Effector CD4-positive, alpha-beta T cell (primary cell): ENCODE results near the gene NEMP1.
"Not testable (repeated sequence)": the region's sequence is repeated elsewhere in the genome, so short reads cannot be mapped to it uniquely, and the experiment has no call there.

Experiments
- DNase-seq: peaks from one replicate; pipeline ENCODE4 v3.0.0-alpha.2; 2020
- total RNA-seq: gene quantifications from one replicate; lab custom pipeline; 2026; lab: John Stamatoyannopoulos, UW

NEMP1 gene, protein sequence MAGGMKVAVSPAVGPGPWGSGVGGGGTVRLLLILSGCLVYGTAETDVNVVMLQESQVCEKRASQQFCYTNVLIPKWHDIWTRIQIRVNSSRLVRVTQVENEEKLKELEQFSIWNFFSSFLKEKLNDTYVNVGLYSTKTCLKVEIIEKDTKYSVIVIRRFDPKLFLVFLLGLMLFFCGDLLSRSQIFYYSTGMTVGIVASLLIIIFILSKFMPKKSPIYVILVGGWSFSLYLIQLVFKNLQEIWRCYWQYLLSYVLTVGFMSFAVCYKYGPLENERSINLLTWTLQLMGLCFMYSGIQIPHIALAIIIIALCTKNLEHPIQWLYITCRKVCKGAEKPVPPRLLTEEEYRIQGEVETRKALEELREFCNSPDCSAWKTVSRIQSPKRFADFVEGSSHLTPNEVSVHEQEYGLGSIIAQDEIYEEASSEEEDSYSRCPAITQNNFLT
- 38.1 reads per million, percentile 62 among the genes with 10 or more reads in this experiment for total RNA-seq

DNA sequence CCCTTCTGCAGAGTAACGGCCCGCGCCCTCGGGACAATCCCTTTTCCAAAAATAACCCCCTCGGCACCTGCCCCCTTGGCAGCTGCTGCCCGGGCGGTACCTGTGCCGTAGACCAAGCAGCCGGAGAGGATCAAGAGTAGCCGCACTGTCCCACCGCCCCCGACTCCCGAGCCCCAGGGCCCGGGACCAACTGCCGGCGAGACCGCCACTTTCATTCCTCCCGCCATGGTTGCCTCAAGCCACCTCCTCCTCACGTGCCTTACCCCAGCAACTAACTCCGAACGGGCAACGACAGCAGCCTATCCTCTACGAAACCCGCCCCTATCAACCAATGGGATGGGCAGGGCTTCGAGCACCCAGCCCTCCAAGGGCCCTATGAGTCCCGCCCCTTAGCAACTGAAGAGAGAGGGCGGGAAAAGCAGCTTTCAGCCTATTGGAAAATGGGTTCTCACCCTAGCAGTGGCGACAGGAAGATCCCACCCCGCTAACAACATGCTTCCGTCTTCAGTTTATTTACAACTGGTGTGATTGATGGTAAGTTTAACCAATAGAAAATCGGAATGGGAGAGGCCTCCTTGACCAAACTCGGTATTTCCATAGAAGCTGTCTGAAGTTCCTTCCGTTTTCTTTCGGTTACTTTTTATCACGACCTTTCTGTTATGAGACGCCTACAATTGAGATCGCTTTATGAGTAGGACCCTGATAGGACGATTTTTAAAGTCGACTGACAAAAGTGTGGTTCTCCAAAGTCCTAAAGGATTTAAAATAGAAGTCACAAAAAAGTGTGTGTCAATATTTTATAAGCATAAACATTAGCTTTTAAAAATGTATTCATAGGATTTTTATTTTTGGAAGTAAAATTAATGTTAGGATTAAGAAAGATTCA, at the start of gene NEMP1:
Gene NEMP1 (minus strand): TSS at position 273 of the 886 bp plus-strand sequence. CDS start 46 bp downstream, at position 227.
- DNase-seq = peak; percentile 94

DNA sequence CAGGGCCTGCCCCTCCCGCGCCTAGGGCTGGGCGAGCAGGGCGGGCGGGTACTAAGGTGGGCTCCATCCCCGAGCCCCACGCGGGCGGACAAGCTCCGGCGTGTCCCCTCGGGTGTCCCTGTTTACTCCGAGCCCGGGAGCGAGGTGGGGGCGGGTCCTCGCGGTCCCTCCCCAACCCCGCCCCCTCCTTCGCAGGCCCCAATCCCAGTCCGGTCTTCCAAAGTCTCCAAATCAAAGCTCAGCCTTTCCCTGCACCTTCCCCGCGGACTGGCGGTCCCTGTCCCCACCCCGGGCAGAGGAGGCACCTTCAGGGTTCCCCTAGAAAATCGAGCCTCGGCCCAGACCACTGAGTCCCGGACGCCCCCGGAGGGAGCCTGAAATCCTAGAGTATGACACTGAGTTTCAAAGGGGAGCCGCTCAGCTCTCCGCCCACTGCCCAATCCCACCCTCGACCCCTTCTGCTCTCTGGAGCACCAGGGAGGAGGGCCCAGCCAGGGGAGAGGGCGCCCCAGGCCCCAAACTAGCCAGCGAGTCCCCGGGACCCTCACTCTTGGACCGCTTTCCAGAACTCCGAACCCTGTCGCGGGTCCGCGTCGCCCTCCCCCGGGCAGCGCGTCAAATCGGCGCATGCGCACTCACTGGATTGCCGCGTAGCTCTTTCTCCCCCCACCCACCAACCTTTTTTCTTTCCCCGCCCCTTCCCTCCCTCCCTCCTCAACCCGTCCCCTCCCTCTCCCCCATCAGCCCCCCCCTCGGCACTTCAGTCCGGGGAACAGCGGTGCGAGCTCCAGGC, 49.3 kb upstream of the NEMP1 start, which contains the start of gene LRP1:
Gene LRP1 (plus strand): TSS at position 758 of the 793 bp plus-strand sequence. CDS start 482 bp downstream, outside the sequence.
- DNase-seq = peak; percentile 78

DNA sequence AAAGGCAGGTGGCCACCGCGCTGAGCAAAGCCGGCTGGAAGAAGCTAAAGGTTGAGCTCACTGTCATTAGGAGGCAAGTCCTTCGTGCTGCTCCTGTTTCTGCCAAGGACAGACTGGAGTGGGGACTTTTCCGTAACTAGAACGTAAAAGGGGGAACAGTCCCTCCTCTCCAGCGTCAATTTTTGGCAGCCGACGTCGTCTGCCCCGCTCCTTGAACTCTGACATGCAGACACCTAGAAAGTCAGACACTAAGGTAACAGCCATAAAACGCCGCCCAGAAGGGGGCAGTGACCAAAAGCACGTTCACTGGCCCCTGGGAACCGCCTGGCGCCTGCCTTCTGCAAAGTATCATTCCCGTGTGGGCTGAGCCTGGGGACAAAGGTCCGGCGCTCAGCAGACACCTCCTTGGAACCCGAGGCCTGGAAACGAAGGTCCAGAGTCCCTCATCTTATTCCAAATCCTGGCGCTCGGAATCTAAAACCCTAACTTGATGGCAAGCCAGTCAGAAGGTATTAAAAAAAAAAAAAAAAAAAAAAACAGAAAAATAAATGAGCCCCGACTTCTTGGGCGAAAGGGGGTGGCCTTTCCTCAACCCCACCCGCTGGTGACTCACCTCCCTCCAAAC, 48.6 kb upstream of the NEMP1 start:
- peak; percentile 23 for DNase-seq

DNA sequence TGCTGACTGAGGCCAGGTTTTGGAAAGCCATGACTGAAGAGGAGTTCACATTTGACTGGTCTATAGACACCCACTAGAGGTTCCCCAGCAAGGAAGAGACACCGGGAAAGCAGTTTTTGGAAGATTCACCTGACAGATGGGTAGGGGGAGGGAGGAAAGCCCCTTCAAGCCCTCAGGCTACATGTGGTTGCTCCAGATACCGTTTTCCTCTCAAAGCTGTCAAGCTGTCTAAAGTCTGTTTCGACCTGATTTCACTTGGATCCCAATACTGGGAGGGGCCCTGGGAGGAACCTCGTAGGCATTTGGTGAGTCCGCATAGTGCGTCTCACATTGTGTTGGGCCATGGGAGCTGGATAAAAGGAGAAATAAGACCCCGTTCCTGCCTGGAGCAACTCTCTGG, 48.0 kb upstream of the NEMP1 start:
- no peak for DNase-seq

DNA sequence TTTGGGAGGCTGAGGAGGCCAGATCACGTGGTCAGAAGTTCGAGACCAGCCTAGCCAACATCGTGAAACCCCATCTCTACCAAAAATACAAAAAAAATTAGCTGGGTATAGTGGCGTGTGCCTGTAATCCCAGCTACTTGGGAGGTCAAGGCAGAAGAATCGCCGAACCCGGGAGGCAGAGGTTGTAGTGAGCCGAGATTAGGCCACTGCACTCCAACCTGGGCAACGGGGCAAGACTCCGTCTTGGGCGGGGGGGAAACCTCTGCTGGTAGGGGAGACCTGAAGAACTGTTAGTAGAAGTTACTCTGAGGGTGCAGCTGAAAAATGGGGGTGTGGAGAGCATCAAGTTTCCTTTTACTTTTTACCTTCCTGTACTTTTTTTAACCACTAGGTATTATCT, 47.5 kb upstream of the NEMP1 start:
- DNase-seq = no peak

DNA sequence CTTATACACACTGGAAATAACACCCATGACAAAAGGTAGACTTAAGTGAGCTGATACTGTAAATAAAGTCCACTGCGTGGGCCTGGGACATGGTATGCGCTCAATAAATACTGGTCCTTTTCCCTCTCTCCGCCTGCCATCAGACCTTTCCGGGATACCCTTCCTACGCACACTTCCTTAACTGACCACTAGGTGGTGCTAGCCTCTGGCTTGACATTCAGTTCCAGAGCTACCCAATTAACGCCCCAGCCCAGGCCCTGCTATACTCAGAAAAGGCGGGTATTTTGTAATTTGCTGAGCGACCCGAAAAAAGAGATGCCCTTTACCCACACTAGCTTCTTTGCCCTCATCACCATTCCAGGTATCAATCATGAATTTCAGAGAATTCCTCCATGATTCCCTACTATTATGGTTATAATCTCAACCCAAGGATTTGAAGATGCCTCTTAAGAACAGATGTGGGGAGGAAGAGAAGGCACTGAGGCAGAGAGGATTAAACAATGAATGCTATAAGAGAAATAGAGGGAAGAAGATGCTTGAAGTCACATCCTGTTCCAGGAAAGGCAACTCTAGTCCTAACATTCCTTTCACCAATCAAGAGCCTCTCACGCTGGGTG, 45.8 kb upstream of the NEMP1 start:
- peak; percentile 75 for DNase-seq

DNA sequence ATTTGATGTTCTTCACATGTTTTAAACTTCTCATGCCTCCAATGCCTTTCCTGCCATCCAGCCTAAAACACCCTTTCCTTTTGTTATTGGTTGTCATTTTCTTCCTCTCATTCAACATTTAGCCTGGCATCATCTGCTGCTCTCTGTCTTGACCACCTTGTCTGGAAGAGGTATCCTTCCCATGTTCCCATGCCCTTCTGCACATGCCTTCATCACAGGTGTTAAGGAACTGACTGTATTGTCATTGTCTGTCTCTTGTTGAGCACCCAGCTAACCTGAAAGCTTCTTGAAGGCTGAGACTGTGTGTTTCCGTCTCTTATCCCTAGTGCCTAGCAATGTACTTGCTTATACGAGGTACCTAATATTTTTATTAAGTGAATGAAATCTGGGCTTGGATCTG, 45.2 kb upstream of the NEMP1 start:
- DNase-seq = no peak

DNA sequence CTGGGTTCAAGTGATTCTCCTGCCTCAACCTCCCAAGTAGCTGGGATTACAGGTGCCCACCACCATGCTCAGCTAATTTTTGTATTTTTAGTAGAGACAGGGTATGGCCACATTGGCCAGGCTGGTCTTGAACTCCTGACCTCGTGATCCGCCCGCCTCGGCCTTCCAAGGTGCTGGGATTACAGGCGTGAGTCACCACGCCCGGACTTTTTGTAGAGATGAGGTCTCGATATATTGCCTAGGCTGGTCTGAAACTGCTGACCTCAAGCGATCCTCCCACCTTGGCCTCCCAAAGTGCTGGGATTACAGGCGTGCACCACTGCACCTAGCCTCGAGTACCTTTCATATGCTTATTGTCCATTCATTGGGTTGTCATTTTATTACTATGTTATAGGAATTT, 42.1 kb upstream of the NEMP1 start:
- DNase-seq = not testable (repeated sequence)

DNA sequence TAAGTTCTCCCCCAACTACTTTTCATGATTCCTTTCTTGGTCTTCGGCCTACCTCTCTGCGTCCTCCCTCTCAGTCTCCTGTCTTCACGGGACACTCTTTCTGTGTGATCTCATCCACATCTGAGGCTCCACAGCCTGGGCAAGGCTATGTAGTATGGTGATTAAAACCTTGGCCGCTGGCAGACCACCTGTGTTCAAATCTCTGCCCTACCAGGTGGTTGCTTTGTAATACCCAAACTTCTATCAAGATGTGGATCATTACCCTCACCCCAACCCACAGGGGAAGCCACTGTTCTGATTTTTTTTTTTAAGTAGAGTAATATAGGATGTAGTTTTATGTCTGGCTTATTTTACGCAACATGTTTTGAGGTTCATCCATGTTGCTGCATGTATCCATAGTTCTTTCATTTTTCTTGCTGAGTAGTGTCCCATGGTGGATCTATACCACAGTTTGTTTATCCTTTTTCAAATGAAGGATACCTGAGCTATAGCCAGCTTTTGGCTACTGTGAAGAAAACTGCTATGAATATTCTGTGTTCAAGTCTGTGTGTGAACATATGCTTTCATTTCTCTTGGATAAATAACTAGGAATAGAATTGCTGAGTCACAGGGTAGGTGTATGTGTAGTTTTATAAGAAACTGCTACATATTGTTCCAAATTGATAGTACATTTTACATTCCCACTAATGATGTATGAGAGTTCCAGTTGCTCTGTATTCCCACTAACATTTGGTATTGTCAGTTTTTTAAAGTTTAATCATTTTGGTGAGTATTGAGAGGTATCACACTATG, 40.9 kb upstream of the NEMP1 start:
- no peak for DNase-seq

DNA sequence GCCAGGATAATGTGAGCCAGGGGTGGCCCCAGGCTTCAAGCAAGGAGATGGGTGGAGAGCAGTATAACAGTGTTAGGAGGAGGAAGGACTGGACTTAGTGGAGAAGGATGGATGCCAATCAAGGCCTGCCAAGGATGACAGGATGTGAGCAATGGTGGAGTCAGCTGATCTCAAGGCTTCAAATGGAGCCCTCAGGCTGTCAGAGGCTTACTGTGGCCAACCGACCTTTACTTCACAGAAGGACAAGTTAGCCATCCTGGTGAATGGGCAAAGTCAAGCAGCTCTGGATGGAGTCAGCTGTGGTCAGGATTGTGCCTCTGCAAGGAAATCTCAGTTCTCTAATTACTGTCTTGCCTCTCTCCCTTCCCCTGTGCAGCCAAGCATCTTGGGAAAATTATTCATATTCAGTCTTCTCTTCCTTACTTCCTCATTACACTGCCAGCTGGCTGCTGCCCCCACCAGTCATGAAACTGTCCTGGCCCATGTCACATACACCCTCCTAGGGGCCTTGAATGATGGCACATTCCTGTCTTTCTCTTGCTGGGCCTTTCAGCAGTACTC, 40.2 kb upstream of the NEMP1 start:
- no peak for DNase-seq

DNA sequence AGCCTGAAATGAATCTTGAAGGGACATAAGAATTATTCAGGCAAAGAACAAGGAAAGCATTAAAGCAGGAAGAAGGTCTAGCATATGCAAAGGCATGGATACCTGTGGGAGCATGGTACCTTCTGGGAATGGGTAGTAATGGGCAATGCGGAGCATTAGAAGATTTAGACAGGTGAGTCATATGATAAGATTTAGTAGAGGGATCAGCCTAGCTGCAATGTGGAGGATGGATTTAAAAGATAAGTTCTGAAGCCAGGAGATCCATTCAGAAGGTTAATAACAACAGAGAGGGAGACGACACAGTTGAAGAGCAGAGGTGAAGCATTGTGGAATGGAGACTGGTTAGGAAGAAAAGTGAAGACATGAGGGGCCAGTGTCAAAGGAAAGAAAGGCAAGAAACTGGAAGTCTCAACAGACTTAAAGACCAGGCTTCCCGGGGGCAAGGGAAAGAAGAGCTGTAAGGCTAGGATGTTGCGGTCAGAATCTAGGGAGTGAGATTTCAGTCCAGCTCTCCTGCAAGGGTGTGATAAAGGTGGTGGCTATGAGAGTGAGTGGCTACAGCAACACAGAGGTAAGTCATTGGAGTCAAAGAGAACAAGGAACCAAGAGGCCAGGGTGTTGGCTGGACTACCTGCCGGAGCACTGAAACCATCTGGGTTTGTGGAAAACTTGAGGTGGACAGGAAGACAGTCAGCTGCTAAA, 38.1 kb upstream of the NEMP1 start:
- no peak for DNase-seq

DNA sequence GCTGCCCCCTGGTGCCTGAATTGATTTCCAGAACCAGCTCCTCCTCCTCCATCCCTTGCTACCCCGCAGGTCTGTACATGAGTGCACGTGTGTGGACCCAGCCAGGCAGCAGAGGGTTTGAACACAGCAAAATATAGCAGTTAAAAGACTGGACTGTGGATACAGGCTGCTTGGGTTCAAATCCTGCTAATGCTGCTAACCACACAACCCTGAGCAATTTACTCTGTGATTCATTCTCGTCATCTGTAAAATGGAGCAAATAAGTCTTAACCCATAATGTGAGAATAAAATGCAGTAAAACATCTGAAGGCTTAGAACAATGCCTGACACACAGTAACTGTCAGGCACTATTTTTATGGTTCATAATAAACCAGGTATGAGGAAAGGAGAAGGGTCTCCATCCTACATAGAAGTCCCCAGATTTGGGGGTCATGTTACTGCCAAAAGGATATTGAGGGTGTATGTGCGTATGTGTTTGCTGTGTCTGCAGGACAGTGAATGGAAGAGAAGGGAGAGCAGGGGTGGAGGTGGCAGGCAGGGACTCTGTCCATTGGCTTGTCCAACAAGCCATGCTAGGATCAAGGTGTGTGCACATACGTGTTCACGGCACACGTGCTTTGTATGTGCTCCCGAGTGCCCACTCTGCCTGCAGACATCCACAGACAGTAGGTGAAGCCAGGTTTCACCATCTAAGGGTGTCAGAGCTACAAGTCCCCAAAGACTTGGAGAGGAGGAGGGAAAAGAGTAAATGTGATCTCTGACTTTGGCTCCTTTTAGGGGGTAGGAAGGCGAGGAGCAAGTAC, 34.1 kb upstream of the NEMP1 start:
- no peak for DNase-seq

DNA sequence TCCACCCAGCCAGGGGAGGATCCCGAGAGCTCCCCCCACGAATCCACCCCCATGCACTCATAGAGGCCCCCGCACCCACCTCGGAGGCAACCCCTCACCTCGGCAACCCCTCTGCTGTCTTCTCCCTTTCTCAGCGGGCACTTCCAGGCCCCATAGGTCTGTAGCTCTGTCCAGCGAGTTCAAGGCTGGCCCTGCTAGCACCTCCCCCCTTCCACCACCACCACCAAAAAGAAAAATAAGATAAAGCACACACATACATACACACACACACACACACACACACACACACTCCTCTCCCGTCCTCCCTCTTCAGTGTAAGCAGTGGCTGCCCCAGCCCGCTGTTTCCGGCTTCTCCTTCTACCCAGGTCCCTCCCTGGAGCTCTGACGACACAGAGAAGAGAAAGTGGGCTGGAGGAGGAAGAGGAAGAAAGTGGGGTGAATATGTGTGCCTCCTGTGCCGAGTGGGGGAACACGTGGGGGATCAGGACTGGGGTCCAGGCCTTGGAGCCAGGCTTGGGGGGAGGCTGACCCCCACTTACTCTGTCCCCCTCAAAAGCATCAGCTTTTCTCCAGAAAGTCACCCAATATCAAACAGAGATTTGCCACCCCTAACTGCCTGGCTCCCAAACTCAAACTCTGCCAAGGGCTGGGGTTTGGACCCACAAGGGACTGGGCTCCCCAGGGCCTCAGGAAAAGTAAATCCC, 32.6 kb upstream of the NEMP1 start, which contains the start of gene STAT6:
Gene STAT6 (minus strand): TSS at position 332 of the 704 bp plus-strand sequence. CDS start 3,084 bp downstream, outside the sequence.
- peak; percentile 81 for DNase-seq

DNA sequence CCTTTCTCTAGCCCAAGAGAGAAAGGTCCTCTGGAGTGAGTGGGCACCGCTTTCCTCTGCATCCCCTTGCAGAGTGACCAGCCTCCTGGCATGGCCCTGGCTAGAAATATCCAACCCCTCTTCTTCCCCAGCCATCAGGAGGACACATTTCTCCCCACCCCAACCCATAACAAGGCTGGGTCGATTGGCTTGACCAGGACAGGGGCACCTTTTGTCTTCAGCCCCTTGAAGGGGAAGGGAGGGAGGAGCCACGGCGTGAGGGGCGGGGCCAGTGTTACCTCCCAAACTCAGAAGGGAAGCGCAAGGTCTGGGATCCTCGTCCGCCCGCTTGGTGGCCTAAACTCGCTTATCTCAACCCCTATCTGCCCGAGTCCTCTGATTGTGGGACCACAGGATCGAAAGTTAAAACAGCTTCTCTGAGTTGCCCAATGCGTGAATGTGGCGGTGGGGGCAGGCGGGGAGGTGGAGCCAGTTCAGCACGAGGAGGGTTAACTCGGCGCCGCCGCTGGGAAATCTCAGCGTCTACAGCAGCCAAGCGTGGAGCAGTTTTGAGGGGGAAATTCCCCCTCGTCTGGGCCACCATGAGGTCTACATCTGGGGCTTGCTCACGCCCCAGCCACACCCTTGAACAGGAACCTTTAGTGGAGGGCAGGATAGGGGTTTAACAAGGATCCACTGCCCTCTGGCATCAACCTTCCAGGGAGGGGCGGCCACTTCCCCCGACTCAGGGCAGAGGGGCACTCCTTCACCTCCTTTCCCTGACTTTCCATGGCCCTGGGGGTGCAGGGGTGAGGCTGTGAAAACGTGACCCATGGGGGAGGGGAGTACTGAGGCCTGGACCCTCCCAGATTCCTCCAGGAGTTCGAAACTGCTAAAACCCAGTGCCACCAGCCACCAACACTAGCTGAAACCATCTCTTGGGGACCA, 31.8 kb upstream of the NEMP1 start:
- peak; percentile 72 for DNase-seq

DNA sequence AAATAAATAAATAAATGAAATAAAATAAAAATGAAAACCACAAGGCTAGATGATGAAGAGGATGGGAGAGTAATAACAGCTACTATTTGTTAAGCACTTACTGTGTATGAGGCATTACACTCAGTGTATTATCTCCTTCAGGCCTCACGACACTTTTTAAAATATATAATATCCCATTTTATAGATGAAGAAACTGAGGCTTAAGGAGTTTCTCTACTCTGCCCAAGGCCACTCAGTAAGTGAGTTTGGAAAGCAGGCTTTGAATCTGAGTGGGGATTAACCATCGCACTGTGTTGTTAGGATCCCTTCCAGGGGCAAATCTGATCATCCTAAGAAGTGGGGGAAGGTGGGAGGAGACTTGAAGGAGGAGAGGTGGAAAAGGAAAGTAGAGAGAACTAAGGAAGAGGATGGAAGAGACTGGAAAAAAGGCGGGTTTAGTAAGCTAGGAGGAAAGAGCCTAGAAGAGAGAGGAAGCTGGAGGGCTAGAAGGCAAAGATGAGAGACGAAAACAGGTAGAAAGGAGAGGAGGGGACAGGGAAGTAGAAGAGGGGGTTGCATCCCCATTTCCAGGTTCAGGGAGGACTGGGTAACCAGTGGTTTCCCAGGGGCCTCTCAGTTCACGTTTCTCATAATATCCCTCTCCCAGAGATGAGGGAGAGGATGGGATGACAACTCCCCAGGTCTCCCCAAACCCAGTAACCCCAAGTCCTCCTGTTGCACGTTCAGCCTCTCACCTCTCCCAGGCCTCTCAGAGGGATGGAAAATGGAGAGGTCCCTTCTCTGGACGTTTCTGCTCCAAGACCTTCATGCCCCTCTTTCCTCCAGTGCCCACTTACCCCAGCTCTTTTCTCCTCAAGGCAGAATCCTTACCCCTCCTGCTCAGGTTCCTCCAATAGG, 30.9 kb upstream of the NEMP1 start:
- no peak for DNase-seq
